NOMO-1 treated with DMSO at 0.1 percent for 48 hours (cell line): ENCODE results near the gene B4GALT2.

Experiments used
- DNase-seq: peaks from one replicate; lab custom pipeline; 2025; ENCODE audit not compliant: unreplicated experiment; lab: John Stamatoyannopoulos, UW

The B4GALT2 gene, protein sequence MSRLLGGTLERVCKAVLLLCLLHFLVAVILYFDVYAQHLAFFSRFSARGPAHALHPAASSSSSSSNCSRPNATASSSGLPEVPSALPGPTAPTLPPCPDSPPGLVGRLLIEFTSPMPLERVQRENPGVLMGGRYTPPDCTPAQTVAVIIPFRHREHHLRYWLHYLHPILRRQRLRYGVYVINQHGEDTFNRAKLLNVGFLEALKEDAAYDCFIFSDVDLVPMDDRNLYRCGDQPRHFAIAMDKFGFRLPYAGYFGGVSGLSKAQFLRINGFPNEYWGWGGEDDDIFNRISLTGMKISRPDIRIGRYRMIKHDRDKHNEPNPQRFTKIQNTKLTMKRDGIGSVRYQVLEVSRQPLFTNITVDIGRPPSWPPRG

DNA sequence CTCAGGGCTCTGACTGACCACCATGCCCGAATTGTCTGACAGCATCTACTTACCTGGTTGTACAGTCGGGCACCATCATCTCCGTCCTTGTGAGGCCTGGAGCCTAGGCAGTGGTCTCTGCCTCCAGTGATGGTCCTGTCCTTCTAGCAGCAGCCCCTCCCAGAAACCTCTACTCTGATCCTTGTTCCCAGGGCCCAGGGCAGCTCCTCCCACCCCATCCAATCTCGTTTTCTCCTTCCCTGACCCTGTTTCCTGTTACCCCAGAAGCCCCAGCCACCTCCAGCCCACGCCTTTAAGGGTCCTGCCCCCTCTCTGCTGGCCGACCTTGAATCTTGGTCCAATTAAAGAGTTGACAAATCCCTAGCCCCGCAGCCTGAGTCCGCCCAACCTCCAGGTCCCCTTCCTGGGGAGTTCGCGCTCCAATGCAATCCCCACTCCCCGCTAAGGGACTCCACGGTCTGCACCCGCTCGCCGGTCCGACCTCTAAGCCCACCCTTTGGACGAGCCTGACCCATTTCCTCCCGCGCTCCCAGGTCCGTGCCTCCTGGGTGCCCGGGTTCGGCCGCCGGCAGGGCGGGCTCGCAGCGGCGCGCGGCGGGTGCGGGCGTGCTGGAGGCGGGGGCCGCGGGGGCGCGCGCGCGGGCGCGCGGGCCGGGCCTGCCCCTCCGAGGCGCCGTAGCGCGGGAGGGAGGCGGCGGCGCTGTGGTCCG lies at the start of gene B4GALT2:
B4GALT2 (plus strand) TSS at position 660 of the 710 bp plus-strand sequence. CDS start 1,951 bp downstream, outside the sequence.
- DNase-seq = no peak

DNA sequence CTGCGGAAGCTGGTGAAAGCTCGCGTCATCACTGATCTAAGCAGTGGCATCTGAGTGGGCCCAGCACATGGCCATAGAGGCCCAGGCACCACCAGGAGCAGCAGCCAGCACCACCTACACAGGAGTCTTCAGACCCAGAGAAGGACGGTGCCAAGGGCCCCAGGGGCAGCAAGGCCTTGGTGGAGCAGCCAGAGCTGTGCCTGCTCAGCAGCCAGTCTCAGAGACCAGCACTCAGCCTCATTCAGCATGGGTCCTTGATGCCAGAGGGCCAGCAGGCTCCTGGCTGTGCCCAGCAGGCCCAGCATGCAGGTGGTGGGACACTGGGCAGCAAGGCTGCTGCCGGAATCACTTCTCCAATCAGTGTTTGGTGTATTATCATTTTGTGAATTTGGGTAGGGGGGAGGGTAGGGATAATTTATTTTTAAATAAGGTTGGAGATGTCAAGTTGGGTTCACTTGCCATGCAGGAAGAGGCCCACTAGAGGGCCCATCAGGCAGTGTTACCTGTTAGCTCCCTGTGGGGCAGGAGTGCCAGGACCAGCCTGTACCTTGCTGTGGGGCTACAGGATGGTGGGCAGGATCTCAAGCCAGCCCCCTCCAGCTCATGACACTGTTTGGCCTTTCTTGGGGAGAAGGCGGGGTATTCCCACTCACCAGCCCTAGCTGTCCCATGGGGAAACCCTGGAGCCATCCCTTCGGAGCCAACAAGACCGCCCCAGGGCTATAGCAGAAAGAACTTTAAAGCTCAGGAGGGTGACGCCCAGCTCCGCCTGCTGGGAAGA lies 48.7 kb upstream of the B4GALT2 start:
- no peak for DNase-seq

DNA sequence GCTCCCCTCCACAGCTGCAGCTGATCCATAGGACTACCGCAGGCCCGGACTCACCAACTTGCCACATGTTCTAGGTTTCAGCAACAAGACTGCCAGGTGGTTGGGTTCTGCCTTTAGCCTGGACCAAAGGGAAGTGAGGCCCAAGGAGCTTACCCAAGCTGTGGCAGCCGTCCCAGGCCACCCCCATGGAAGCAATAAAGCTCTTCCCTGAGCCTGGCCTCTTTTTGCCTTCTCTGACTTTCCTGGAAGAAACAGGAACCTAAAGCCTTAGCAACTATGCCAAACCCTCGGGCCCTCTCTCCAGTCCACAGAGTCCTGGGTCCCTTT lies 48.1 kb upstream of the B4GALT2 start:
- DNase-seq = no peak

DNA sequence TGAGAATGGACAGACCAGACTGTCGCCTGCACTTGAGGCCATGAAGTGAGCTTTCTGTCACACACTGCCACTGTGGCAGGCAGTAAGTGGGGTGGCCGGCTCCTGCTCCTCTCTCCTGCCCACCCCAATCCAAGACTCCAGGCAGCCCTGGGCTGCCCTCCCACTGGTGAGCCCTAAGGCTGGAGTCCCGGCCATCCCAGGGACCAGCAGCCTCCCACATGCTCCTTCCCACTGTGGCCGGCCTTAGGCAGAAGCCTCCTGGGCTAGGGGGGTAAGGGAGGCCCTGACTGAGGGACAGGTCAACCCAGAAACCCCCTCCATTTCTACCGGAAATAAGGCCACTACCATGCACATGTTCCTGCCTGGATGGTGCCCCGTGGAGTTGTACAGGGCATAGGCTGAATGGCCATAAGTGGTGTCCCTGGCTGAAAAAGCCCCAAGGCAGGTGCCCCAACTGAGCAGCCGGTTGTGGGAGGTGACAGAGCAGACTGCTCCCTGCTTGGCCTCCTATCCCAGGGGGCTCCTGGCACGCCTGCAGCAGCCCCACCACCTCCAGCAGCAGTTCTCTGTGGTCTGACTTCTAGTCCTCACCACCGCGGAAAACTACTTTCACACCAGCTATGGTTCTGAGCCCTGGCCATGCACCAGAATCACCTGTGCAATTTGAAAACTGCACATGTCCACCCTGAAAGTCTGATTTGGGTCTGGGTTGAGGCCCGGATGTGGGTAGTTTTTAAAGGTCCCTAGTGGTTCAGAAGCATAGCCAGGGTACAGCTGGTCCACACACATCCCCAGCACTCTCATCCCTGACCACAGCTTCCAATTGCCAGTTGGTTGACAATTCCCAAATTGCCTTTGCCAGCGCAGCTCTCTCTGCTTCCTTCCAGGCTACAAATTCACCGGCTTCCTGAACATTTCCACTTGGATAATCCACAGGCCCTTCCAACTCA lies 47.0 kb upstream of the B4GALT2 start:
- DNase-seq = no peak

DNA sequence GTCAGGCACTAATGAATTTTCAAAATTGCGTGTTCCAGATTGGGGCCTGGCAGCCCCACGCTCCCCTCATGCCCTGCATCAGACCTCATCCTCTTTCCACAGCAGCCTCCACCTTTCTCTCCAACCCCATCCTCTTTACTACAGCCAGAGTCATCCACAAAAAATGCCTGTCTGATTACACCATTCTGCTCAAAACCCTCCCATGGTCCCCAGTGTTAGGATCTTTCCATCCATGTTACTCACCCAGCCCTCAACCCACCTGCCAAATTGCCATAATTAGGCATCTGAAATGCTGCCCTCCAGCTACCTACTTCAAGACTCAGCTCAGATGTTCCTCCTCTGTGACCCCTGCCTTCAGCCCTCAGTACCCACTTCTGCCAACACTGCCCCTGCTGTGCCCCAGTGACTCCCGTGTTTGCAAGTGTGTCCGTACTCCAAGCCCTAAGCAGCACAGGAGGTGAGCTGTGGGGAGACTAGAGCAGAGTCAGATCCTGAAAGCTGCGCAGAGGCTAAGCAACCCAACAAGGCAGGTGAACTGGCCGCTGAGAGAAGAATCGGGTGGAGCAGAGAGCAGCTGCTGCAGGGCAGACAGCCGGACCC lies 46.1 kb upstream of the B4GALT2 start:
- no peak for DNase-seq

DNA sequence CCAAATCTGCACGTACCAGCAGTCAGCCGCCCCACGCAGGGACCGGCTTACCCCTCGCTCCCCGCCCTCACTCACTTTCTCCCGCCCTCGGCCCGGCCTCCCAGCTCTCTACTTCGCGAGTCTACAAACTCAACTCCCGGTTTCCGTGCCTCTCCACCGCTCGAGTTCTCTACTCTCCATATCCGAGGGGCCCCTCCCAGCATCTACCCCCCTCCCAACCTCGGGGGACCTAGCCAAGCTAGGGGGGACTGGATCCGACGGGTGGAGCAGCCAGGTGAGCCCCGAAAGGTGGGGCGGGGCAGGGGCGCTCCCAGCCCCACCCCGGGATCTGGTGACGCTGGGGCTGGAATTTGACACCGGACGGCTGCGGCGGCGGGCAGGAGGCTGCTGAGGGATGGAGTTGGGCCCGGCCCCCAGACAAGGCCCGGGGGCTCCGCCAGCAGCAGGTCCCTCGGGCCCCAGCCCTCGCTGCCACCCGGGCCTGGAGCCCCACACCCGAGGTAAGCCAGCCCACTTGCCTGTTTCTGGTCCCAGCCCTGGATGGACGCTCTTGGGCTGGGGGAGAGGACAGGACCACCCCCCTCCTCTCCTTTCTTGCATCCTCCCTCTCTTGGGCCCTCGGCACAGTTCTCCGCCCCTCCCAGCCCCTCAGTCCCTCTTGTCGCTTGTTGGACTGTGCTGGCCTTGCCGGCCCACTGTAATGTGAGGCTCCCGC lies 45.5 kb upstream of the B4GALT2 start, which contains the start of gene ARTN:
ARTN (plus strand) TSS at position 416 of the 715 bp plus-strand sequence. CDS start 1,856 bp downstream, outside the sequence.
- DNase-seq = no peak

DNA sequence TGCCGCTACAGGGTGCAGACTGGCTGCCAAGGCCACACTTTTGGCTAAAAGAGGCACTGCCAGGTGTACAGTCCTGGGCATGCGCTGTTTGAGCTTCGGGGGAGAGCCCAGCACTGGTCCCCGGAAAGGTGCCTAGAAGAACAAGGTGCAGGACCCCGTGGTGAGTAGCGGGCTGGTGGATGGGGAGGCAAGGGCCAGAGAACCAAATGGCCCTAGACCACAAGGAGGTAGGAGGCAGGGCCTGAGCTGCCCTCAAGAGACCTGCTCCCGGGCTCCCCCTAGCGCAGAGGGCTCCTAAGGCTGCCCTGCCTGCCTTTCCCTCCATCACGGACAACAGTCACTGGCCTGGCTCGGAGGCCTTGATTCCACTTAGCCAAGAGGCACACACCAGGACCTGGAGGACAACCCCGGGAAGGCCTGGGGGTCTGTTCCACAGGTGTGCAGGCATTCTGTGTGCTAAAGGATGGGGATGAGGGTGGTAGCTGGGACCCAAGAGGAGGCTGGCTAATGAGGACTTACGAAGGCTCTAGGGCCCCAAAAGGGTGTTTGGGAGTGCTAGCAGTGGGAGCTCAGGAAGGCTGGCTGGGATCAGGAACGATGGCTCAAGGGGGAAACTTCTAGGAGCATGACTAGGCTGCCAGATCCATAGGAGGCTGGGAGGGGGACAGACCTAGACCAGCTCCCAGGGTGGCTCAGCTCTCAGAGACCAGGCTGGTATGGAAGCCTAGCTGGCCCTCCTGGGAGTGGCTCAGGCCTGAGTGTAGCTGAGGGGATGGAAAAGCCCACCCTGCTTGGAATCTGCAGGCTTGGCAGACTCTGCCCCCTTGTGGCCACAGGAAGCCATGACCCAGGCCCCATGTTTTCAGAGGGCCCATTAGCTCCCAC lies 44.7 kb upstream of the B4GALT2 start:
- DNase-seq = peak; percentile 47

DNA sequence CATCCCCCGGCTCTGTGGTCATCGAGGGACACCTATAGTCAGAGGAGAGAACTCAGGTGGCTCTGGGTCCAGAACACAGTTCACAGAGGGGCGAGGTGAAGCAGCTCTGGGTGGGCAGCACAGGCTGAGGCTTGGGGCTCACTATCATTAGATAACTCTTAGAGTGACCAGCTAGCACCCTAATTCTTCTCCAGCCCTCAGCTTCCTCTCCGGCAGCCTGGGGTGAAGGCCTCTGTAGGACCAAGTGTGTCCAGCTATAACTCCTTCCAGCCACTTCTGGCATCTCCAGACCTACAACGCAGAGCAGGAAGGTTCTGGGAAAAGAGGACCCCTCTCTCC lies 44.1 kb upstream of the B4GALT2 start:
- DNase-seq = no peak

DNA sequence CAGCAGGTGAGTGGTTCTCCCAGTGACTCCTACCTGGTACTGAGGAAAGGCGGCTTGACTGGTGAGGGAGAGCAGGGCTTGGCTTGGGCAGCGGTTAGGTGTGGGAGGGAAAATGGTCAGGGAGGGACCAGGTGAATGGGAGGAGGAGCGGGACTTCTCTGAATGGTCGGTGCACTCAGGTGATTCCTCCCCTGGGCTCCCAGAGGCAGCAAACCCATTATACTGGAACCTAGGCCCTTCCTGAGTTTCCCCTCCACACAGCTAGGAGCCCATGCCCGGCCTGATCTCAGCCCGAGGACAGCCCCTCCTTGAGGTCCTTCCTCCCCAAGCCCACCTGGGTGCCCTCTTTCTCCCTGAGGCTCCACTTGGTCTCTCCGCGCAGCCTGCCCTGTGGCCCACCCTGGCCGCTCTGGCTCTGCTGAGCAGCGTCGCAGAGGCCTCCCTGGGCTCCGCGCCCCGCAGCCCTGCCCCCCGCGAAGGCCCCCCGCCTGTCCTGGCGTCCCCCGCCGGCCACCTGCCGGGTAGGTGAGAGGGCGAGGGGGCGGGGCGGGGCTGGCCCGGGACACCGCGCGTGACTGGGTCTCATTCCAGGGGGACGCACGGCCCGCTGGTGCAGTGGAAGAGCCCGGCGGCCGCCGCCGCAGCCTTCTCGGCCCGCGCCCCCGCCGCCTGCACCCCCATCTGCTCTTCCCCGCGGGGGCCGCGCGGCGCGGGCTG lies 43.1 kb upstream of the B4GALT2 start:
- DNase-seq = no peak

DNA sequence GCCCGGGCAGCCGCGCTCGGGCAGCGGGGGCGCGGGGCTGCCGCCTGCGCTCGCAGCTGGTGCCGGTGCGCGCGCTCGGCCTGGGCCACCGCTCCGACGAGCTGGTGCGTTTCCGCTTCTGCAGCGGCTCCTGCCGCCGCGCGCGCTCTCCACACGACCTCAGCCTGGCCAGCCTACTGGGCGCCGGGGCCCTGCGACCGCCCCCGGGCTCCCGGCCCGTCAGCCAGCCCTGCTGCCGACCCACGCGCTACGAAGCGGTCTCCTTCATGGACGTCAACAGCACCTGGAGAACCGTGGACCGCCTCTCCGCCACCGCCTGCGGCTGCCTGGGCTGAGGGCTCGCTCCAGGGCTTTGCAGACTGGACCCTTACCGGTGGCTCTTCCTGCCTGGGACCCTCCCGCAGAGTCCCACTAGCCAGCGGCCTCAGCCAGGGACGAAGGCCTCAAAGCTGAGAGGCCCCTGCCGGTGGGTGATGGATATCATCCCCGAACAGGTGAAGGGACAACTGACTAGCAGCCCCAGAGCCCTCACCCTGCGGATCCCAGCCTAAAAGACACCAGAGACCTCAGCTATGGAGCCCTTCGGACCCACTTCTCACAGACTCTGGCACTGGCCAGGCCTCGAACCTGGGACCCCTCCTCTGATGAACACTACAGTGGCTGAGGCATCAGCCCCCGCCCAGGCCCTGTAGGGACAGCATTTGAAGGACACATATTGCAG lies 42.4 kb upstream of the B4GALT2 start:
- DNase-seq = no peak

DNA sequence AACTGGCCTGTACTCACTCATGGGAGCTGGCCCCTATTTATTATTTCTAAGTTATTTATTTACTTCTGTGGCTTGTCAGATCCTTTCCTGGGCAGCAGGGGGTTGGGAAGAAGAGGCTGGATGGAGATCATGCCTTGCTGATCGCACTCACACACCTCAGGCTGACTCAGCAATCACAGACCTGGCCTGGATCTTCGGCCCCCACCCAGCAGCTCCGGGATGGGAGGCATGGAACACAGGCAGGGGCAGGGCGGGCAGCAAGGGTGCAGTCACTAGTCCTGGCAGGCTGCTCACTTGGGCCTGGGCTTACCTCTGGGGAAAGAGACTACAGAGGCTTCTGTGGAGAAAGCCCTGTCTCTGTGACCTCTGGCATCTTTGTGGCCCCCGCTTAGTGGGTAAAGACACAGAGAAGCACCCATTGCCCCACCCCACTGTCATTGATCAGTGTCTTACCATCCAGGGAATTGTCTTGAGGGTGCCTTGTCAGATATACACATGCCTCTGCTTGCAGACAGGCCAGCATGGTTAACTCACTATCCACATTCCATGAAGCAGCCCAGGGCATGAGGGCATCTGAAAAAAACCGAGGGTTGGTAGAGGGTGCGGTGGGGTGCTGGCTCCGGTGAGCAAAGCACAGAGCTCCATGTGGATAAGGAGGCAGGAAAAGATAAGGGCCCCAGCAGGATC lies 41.7 kb upstream of the B4GALT2 start:
- no peak for DNase-seq

DNA sequence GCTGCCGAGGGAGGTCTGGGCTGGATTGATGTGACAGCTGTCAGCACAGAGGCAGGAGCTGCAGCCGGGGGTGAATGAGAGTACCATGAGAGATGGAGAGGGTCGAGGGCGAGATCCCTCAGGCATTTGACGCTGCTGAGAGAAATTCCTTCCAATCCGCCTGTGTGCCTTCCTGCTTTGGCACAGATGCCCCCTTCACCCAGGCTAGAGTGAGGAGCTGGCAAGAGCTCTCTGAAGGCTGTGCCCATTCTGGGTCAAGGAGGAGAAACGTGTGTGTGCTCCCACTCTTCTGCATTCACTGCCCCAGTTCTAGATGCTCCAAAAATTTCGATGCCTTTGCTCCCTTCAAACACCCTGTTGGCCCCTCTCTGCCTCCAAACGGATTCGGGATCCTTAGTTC lies 40.6 kb upstream of the B4GALT2 start:
- DNase-seq = no peak

DNA sequence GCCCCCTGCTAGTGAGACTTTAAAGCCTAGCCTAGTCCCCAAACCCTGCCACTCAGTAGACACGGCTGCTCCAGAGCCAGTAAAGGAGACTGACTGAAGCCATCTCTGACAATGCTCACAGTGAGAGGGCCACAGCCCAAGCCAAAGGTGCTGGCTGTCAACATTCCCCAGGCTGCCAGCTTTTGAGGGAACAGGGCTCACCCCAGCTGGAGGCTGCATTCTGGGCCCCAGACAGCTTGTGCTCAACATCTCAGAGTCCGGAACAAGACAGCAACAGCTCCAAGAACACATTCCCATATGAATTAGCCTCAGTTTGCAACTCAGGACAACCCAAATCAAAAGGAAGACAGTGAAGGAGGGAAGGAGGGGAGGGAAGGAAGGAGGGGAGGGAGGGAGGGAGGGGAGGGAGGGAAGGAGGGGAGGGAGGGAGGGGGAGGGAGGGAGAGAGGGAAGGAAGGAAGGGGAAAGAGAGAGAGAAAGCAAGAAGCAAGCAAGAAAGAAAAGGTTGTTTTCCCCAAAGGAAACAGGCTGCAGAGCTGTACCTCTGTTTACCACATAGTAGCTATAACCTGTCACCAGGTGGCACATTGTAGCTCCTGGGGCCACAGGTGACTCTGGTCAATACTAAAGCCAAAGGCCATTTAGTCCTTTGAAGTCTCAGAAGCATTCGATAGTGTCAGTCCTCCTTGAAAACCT lies 40.0 kb upstream of the B4GALT2 start:
- no peak for DNase-seq

DNA sequence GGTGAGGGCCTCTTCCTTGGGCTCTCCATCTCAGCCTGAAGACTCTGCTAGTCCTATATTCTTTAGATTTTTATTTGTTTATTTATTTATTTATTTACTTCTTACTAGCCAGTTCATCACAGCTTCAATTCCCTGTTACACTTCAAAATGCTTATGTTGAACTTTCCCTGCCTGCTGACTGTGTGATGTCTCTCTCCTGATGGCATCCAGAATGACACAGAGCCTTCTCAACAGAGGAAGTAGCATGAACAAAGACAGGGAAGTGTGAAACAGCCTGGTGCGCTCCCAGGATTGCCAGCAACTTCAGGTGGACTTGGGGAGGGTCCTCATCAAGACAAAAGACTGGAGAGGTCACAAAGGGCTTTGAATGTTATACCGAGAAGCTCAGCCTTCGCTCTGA lies 36.6 kb upstream of the B4GALT2 start:
- DNase-seq = no peak

DNA sequence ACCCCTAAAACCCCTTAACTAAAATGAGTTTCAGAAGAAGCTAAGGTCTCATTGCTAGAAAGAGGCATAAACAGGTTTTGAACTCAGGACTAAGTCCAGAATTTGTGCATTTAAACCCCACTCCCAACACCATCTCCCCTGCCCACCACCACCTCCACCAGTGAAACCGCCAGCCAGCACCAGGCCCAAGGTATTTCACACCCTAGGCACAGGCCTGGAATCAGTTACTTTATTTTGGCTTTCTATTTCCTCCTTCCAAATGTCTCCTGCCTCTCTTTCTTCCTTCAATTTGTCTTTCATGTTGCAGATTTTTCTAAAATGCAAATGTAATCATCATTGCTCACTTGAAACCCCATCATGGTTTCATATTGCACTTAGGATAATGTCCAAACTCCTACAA lies 34.1 kb upstream of the B4GALT2 start:
- no peak for DNase-seq

DNA sequence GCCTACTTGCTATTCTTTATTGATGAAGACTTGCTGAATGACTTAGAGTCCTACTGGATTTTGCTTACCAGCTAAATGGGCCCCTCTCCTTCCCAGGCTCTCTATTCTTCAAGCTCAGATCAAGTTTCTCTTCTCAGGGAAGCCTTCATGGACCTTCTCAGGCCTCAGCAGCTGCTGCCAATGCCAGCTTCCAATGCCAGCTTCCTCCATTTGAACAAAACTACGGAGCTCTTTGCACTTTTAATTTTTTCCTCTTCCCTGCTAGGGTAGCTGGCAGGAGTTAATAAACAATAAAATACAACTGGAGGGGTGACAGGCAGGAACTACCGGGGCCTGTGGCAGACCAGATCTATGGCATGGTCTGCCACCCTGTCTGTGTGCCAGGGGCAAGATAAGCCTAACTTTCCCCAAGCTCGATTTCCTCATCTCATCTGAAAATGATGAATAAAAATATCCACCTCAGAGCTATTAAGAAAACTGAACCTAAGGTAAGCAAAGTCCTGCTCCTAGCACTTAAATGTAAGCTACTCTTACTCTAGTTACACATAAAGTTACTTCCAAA lies 33.3 kb upstream of the B4GALT2 start:
- no peak for DNase-seq
